HG03520 (cell line): ENCODE measurements around the gene CGREF1.

Experiments used
- ATAC-seq: cut with Tn5 transposase; IDR thresholded peaks from one replicate; pipeline ENCODE4 v1.9.1; 2021; ENCODE audit warnings: mild to moderate bottlenecking, moderate library complexity; ENCODE audit not compliant: unreplicated experiment

Gene CGREF1

DNA sequence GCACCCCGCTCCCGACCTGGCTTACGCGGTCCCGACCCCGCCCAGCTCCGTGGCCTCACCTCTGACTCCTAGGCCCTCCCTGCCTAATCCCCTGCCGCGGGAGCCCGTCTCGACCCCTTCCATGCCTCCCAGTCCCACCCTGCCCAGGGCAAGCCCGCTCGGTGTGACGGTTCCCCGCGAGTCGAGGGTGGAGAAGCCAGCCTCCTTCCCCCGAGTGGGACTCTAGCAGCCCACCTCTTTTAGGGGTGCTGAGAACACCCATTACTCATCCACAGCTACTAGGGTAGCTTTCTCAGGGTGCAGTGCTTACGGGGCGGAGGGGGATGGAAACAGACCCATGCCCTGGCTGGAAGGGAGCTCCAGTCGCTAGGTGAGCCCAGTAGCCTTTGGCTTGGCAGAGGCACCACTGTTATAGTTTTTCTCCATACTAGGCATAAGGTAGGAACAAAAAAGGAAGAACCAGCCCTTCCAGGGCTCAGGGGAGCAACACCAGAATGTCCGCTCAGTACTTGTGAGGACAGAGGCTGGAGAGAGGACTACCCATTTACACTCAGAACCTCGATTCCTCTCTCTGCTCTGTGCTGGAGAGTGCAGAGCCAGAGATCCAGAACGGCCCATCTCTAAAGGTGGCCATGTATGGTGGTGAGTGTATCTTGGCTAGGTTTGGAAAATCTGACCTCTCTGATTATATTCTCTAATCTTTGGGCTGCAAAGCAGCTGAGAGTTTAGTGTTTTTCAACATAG, 66.9 kb downstream of the CGREF1 start:
- no peak for ATAC-seq

DNA sequence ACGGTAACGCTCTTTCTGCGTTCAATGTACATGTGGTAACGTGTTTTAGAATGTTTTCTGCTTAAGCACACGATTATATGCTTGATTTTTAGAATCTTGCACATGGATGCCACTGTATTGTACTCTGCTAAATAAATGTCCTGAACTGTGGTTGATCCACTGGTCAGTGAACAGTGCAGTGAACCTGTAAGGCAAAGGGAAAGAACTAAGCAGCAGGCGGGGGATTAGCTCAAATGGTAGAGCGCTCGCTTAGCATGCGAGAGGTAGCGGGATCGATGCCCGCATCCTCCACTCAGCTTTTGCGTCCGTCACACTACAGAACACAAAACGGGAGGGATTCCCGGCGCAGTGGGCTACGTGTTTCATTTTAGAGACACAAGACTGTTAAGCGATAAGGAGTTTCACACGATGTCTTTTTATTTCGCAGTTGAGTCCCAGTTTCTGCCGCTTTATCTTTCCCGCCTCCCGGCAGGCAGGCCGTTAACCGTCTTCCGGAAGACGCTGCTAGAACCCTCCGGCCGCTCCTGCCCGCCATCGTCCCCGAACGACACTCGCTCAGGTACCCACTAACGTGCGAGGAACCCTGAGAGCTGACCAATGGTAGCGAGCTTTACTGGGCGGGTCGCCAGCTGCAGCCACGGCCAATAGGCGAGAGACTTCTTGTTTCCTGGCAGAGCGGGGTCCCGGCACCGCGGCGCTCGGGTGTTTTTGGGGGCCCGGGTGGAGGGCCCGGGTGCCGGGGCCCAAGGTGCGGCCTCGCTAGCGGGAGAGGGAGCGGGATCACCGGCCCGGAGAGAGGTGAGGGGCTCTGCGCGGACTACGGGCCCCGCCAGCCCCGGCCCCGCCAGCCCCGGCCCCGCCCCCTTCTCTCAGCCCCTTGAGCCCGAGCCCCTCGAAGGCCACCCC, 67.7 kb downstream of the CGREF1 start, which contains the start of gene AGBL5:
Gene AGBL5, plus strand, starts transcription at position 673 of the 906 bp plus-strand sequence. CDS start 1,291 bp downstream, outside the sequence.
- ATAC-seq: peak; percentile 55
